A549 (cell line): ENCODE measurements around the gene CPLANE2. TPM values are rescaled to one million over a fixed set of nuclear protein-coding genes. Genes with fewer than 3 reads are reported as not detected.
A peak's percentile ranks its signal among the peaks of the same experiment; 100 is the strongest.

Experiments used
- ATAC-seq, 2 experiments: fragments of 200-7000 bp in 1 of 2; fragments of >200 bp in 1 of 2; cut with Nextera tagmentation in 1 of 2; cut with Tn5 transposase in 1 of 2; 3 replicates each; pipeline versions ENCODE4 v1.8.0 to v1.9.1; 2018 to 2020; ENCODE audit warnings: mild to moderate bottlenecking in 1 of 2, moderate library complexity in 1 of 2
- CTCF ChIA-PET: fragments of 300-600 bp; sonication (Branson Sonifier 250); formaldehyde crosslinking; extraction: SDS; loops from one replicate; lab custom pipeline; 2021; ENCODE audit warnings: antibody characterized with exemption, inconsistent platforms; lab: Yijun Ruan, JAX
- POLR2A ChIA-PET: fragments of 350-600 bp; formaldehyde crosslinking; extraction: SDS; loops from one replicate; lab custom pipeline; 2021; ENCODE audit warnings: antibody characterized with exemption, inconsistent platforms; lab: Yijun Ruan, JAX
- DNase-seq, 2 experiments: peaks; one replicate each; pipeline versions ENCODE4 v3.0.0 to v3.0.0-alpha.2; 2011 to 2016; ENCODE audit warnings: low read depth in 1 of 2, low spot score in 1 of 2
- FAIRE-seq: peaks from 2 replicates; lab custom pipeline; 2011; peaks lifted over from hg19 to GRCh38; lab: Jason Lieb, UNC
- H3K27ac ChIP-seq, 2 experiments: fragments of >200 bp; sonication (Bioruptor Twin); formaldehyde crosslinking; 3 replicates each; pipeline ENCODE4 v1.5.1; 2016 to 2017
- H3K4me1 ChIP-seq: fragments of >200 bp; sonication (Bioruptor Twin); formaldehyde crosslinking; 3 replicates; pipeline ENCODE4 v1.6.1; 2016
- H3K4me2 ChIP-seq: fragments of >200 bp; sonication (Bioruptor Twin); formaldehyde crosslinking; 3 replicates; pipeline ENCODE4 v1.6.1; 2016
- H3K4me3 ChIP-seq: fragments of >200 bp; sonication (Bioruptor Twin); formaldehyde crosslinking; 3 replicates; pipeline ENCODE4 v1.5.1; 2016
- H3K9me3 ChIP-seq: fragments of >200 bp; sonication (Bioruptor Twin); formaldehyde crosslinking; 3 replicates; pipeline ENCODE4 v1.6.1; 2016
- BHLHE40 ChIP-seq: IDR thresholded peaks from 2 replicates; pipeline ENCODE4 v1.6.1; 2012; ENCODE audit warnings: low read depth, low read length, inconsistent platforms
- CBX2 ChIP-seq: fragments of 200-600 bp; sonication (generic); IDR thresholded peaks from 2 replicates; pipeline ENCODE4 v1.6.1; 2016; ENCODE audit warnings: low read depth, mild to moderate bottlenecking, borderline replicate concordance
- CBX8 ChIP-seq: fragments of 200-600 bp; sonication (generic); IDR thresholded peaks from 2 replicates; pipeline ENCODE4 v1.6.1; 2016
- CHD4 ChIP-seq: fragments of 200-600 bp; sonication (generic); IDR thresholded peaks from 2 replicates; pipeline ENCODE4 v1.6.1; 2016; ENCODE audit warnings: antibody characterized with exemption, mild to moderate bottlenecking, borderline replicate concordance
- EHF ChIP-seq: fragments of 250-450 bp; sonication (Bioruptor Pico); IDR thresholded peaks from 2 replicates; pipeline ENCODE4 v1.5.0; 2020; ENCODE audit warnings: mild to moderate bottlenecking
- ELK1 ChIP-seq: fragments of 150-350 bp; IDR thresholded peaks from 2 replicates; pipeline ENCODE4 v1.6.1; 2014; ENCODE audit warnings: low read depth, mild to moderate bottlenecking, low read length
- EP300 ChIP-seq, 2 experiments: fragments of >200 bp; sonication (Bioruptor Twin); formaldehyde crosslinking; IDR thresholded peaks; 2 replicates in 1 of 2; 3 replicates in 1 of 2; pipeline ENCODE4 v1.6.1; 2016 to 2017
- ESRRA ChIP-seq: fragments of 150-350 bp; IDR thresholded peaks from 2 replicates; pipeline ENCODE4 v1.6.1; 2014; ENCODE audit warnings: mild to moderate bottlenecking, low read length, borderline replicate concordance
- FOSB ChIP-seq: fragments of 250-450 bp; sonication (Bioruptor Pico); IDR thresholded peaks from 2 replicates; pipeline ENCODE4 v1.5.0; 2020; ENCODE audit warnings: mild to moderate bottlenecking, moderate library complexity
- FOSL2 ChIP-seq, 2 experiments: fragments of 450-650 bp in 1 of 2; fragments of >200 bp in 1 of 2; sonication (Bioruptor Twin) in 1 of 2; formaldehyde crosslinking; IDR thresholded peaks; 2 replicates each; pipeline versions ENCODE4 v1.5.0 to v1.6.1; 2016 to 2020; ENCODE audit warnings: mild to moderate bottlenecking in 1 of 2, moderate library complexity in 1 of 2
- FOXS1 ChIP-seq: fragments of 250-450 bp; sonication (Bioruptor Pico); IDR thresholded peaks from 2 replicates; pipeline ENCODE4 v1.5.0; 2020; ENCODE audit warnings: mild to moderate bottlenecking, moderate library complexity
- GATA3 ChIP-seq: IDR thresholded peaks from 2 replicates; pipeline ENCODE4 v1.6.1; 2012; ENCODE audit warnings: borderline replicate concordance
- HDAC2 ChIP-seq: fragments of 200-600 bp; sonication (generic); IDR thresholded peaks from 2 replicates; pipeline ENCODE4 v1.6.1; 2016
- HES2 ChIP-seq: fragments of >200 bp; sonication (Bioruptor Twin); formaldehyde crosslinking; IDR thresholded peaks from 2 replicates; pipeline ENCODE4 v1.6.1; 2016
- HEYL ChIP-seq: fragments of 250-450 bp; sonication (Bioruptor Pico); IDR thresholded peaks from 2 replicates; pipeline ENCODE4 v1.8.0; 2021; ENCODE audit warnings: mild to moderate bottlenecking, moderate library complexity
- HMGXB4 ChIP-seq: fragments of 250-450 bp; sonication (Bioruptor Pico); IDR thresholded peaks from 2 replicates; pipeline ENCODE4 v1.5.0; 2021; ENCODE audit warnings: mild to moderate bottlenecking, moderate library complexity, borderline replicate concordance
- HOXB5 ChIP-seq: fragments of 250-450 bp; sonication (Bioruptor Pico); IDR thresholded peaks from 2 replicates; pipeline ENCODE4 v1.5.0; 2020; ENCODE audit warnings: mild to moderate bottlenecking, moderate library complexity
- KDM1A ChIP-seq: fragments of 200-600 bp; sonication (generic); IDR thresholded peaks from 2 replicates; pipeline ENCODE4 v1.6.1; 2016; ENCODE audit warnings: low read depth, mild to moderate bottlenecking
- MAX ChIP-seq: IDR thresholded peaks from 2 replicates; pipeline ENCODE4 v1.6.1; 2012
- NFE2L2 ChIP-seq: fragments of 150-350 bp; conservative IDR thresholded peaks from 2 replicates; pipeline ENCODE4 v1.6.1; 2014; ENCODE audit warnings: low read length
- NR3C1 ChIP-seq: fragments of >200 bp; sonication (Bioruptor Twin); formaldehyde crosslinking; IDR thresholded peaks from 3 replicates; pipeline ENCODE4 v1.6.1; 2017
- POLR2A ChIP-seq: IDR thresholded peaks from 2 replicates; pipeline ENCODE4 v1.6.1; 2012; ENCODE audit warnings: mild to moderate bottlenecking, low read length
- POLR2AphosphoS2 ChIP-seq: conservative IDR thresholded peaks from 2 replicates; pipeline ENCODE4 v1.6.1; 2012; ENCODE audit warnings: low read length, improper control_type of control experiment, inconsistent platforms
- RCOR1 ChIP-seq: fragments of 150-350 bp; IDR thresholded peaks from 2 replicates; pipeline ENCODE4 v1.6.1; 2014; ENCODE audit warnings: antibody characterized with exemption, low read length, low read depth
- RFX5 ChIP-seq: fragments of 450-650 bp; IDR thresholded peaks from 2 replicates; pipeline ENCODE4 v1.7.1; 2014; ENCODE audit warnings: antibody characterized with exemption, mild to moderate bottlenecking, moderate library complexity
- SREBF2 ChIP-seq: fragments of 450-650 bp; IDR thresholded peaks from 2 replicates; pipeline ENCODE4 v1.6.1; 2014; ENCODE audit warnings: mild to moderate bottlenecking, moderate library complexity
- TFCP2L1 ChIP-seq: fragments of 250-450 bp; sonication (Bioruptor Pico); IDR thresholded peaks from 2 replicates; pipeline ENCODE4 v1.5.0; 2021; ENCODE audit warnings: mild to moderate bottlenecking
- TP53 ChIP-seq: fragments of 250-450 bp; sonication (Bioruptor Pico); IDR thresholded peaks from 2 replicates; pipeline ENCODE4 v1.5.0; 2021; ENCODE audit warnings: mild to moderate bottlenecking, moderate library complexity
- USF2 ChIP-seq: fragments of 450-650 bp; IDR thresholded peaks from 2 replicates; pipeline ENCODE4 v1.6.1; 2014; ENCODE audit warnings: antibody characterized with exemption
- ZC3H11A ChIP-seq: fragments of 450-650 bp; IDR thresholded peaks from 2 replicates; pipeline ENCODE4 v1.6.1; 2014; ENCODE audit warnings: antibody characterized with exemption, mild to moderate bottlenecking
- ZFP36 ChIP-seq: fragments of 450-650 bp; IDR thresholded peaks from 2 replicates; pipeline ENCODE4 v1.6.1; 2014; ENCODE audit warnings: borderline replicate concordance; ENCODE audit not compliant: partially characterized antibody
- ZSCAN20 ChIP-seq: fragments of 250-450 bp; sonication (Bioruptor Pico); IDR thresholded peaks from 2 replicates; pipeline ENCODE4 v1.8.0; 2022; ENCODE audit warnings: mild to moderate bottlenecking, moderate library complexity
- WGBS: methylation state at CpG from one replicate; pipeline ENCODE4 v1.1.6; 2017; ENCODE audit errors: missing lambda C conversion rate; 5-methylcytosine and 5-hydroxymethylcytosine counted together
- polyA plus RNA-seq, 4 experiments: library from polyadenylated mRNA; depleted of rRNA in 3 of 4; stranded (reverse); fragments of >200 nt; fragmentation: RNase III in 1 of 4; extraction: RNeasy Plus Mini Kit Qiagen cat#74134 plus additional on column Dnase treatment in 1 of 4; gene quantifications; 2 replicates in 3 of 4; 3 replicates in 1 of 4; pipeline ENCODE4 v1.2.3, GENCODE V29; 2011 to 2017

The CPLANE2 gene
- polyA plus RNA-seq, 2 of the 4 experiments (the other 2 are of a cell fraction) = 2.4 to 3.7 TPM

- TF ChIP-seq ESRRA = no peak
- TF ChIP-seq ZFP36 = no peak
- no peak for TF ChIP-seq RCOR1
- no peak for TF ChIP-seq EHF
- TF ChIP-seq NR3C1 = no peak
Observed at GRCh38 chr1:16249596-16250241, 12.7 kb upstream of the CPLANE2 start (continued).

- WGBS = 82% methylated on average over 7 of the region's 7 CpGs
- H3K27ac ChIP-seq = peak overlapping the region; percentile 63 to 70; a peak in 5 of 6 replicates
- H3K4me2 ChIP-seq = peak overlapping the region; percentile 39; the same call in 2 of the 3 replicates
- ATAC-seq (no peak), DNase-seq (no peak), FAIRE-seq (no peak)
- ChIA-PET CTCF (interaction anchor here (0.8 to 3.3 kb wide), 4 partner anchors 11 to 170 kb away, joined by 3 to 25 read pairs (median 10); partner anchors contain the start of gene CPLANE2), POLR2A (no interaction called here)
- H3K9me3 ChIP-seq = no peaks in the 10 kb centered on the region
- no peak for TF ChIP-seq GATA3
- TF ChIP-seq BHLHE40 = no peak
- no peak for TF ChIP-seq MAX
- no peak for TF ChIP-seq ZFP36
- TF ChIP-seq CBX2 = no peak
- TF ChIP-seq NFE2L2 = no peak
- TF ChIP-seq CBX8 = no peak
- no peak for TF ChIP-seq FOSB (CRISPR knock-in tag)
- TF ChIP-seq RFX5 = no peak
- TF ChIP-seq HES2 = no peak
- no peak for TF ChIP-seq KDM1A
- TF ChIP-seq EHF = no peak
- no peak for TF ChIP-seq FOXS1
- TF ChIP-seq HMGXB4 = no peak
- peaks cover 37% of the 10 kb centered on the region; the same call in 2 of the 3 replicates for H3K4me1 ChIP-seq
- H3K4me3 ChIP-seq = no peak overlapping the region
Observed at GRCh38 chr1:16248603-16249516, 11.9 kb upstream of the CPLANE2 start.

- WGBS = 87% methylated on average over 8 of the region's 8 CpGs
- H3K9me3 ChIP-seq = no peaks in the 10 kb centered on the region
- ChIA-PET CTCF (interaction anchor here (0.6 to 3.3 kb wide), 6 partner anchors 11 to 290 kb away, joined by 3 to 25 read pairs (median 4); partner anchors contain the start of gene CPLANE2), POLR2A (no interaction called here)
- H3K4me2 ChIP-seq = no peak overlapping the region; the same call in 2 of the 3 replicates
- H3K4me1 ChIP-seq = peaks cover 30% of the 10 kb centered on the region; the same call in 2 of the 3 replicates
- H3K4me3 ChIP-seq = no peak overlapping the region
- no peak for DNase-seq
- H3K27ac ChIP-seq = peak overlapping the region; percentile 63 to 70; a peak in 4 of 6 replicates
- no peak for ATAC-seq
- FAIRE-seq = no peak
- TF ChIP-seq ZSCAN20 (CRISPR knock-in tag) = no peak
- TF ChIP-seq RFX5 = no peak
- TF ChIP-seq EP300 (IDR thresholded peaks at IDR 0.05) = no peak
- TF ChIP-seq HEYL (CRISPR knock-in tag) = no peak
- no peak for TF ChIP-seq USF2
- no peak for TF ChIP-seq HDAC2
- TF ChIP-seq HES2 = no peak
- TF ChIP-seq TP53 (CRISPR knock-in tag) = no peak
- TF ChIP-seq ZC3H11A = no peak
- TF ChIP-seq SREBF2 = no peak
- no peak for TF ChIP-seq HOXB5 (CRISPR knock-in tag)
- no peak for TF ChIP-seq POLR2A
- no peak for TF ChIP-seq TFCP2L1 (CRISPR knock-in tag)
- TF ChIP-seq POLR2AphosphoS2 = no peak
- TF ChIP-seq CHD4 = no peak
- TF ChIP-seq RCOR1 = no peak
- TF ChIP-seq ELK1 = no peak
- no peak for TF ChIP-seq FOSL2 (IDR thresholded peaks at IDR 0.05)
- no peak for TF ChIP-seq FOSL2 (CRISPR knock-in tag; IDR thresholded peaks at IDR 0.05)
- TF ChIP-seq CBX2 = no peak
Observed at GRCh38 chr1:16248007-16248436, 11.0 kb upstream of the CPLANE2 start.
